ENCODE data around the gene MXD3. TPM values are rescaled to one million over a fixed set of nuclear protein-coding genes. Genes with fewer than 3 reads are reported as not detected.

Gene MXD3
- total and polyA plus RNA-seq, 2 of the 4 experiments (the other 2 are of a cell fraction), result 7.3 to 12.9 TPM

DNA sequence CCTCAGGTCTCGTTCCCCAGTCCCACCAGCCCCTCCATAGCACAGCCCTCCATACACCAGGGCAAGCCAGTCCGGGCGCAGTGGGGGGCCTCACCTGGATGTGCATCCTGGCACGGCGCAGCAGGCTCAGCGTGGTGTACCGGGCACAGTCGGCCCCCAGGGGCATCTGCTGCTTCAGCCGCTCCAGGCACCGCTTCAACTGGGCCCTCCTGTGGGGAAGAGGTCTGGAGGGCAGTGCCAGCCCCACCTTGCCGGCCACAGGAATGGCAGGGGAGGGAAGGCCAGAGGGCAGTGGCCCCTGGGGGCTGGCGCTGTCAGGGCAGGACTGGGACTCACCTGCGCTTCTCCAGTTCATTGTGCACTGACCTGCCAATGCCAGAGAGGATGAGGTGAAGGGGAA is 1.4 kb downstream of the MXD3 start:
- WGBS, 2 experiments (ENCODE audit: extremely low coverage in 2 of 2, insufficient read length in 1 of 2), result 92% methylated on average over 7 of the region's 13 CpGs; no CpG with 5 or more reads in 1 of the 2 experiments
- H3K56ac ChIP-seq (ENCODE audit: extremely low read depth, insufficient read depth, low read length), result no peak overlapping the region
- no peak overlapping the region for H2AK9ac ChIP-seq (replicated peaks; ENCODE audit: low read depth, low read length, poor library complexity)
- in situ Hi-C loops (cut with MboI; ENCODE audit: low sequenced_read_pairs), result loop anchor here (5.0 kb wide), 1 partner anchor 137 kb away; the partner anchor contains the start of gene PRR7
- H3K23ac ChIP-seq (ENCODE audit: low read depth, low read length), result no peak overlapping the region
- H3K4me1 ChIP-seq (ENCODE audit: control insufficient read depth, insufficient read depth, low read length), result peaks cover 7% of the 10 kb centered on the region; the same call in 1 of the 2 replicates
- H2AFZ ChIP-seq (replicated peaks; ENCODE audit: low read length, poor library complexity), result no peak overlapping the region
- H3K18ac ChIP-seq (ENCODE audit: low read depth, low read length), result no peak overlapping the region
- DNase-seq, result no peak
- no peak overlapping the region for H3K4me2 ChIP-seq (ENCODE audit: low read depth, low read length)
- H3K36me3 ChIP-seq (ENCODE audit: control insufficient read depth, insufficient read depth, low read length), result peaks cover 15% of the 10 kb centered on the region
- no peak overlapping the region for H3K27ac ChIP-seq (ENCODE audit: insufficient read depth, low read length)
- no peak for TF ChIP-seq SMC3 (IDR thresholded peaks at IDR 0.05; ENCODE audit: low read depth, low read length)
- TF ChIP-seq POLR2A (IDR thresholded peaks at IDR 0.05; ENCODE audit: low read depth, low read length), result no peak
- TF ChIP-seq RAD21 (IDR thresholded peaks at IDR 0.05; ENCODE audit: low read length), result no peak
- TF ChIP-seq, protein P1, sequence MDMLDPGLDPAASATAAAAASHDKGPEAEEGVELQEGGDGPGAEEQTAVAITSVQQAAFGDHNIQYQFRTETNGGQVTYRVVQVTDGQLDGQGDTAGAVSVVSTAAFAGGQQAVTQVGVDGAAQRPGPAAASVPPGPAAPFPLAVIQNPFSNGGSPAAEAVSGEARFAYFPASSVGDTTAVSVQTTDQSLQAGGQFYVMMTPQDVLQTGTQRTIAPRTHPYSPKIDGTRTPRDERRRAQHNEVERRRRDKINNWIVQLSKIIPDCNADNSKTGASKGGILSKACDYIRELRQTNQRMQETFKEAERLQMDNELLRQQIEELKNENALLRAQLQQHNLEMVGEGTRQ (IDR thresholded peaks at IDR 0.05; ENCODE audit: low read depth, low read length), result no peak
- TF ChIP-seq, protein P2, sequence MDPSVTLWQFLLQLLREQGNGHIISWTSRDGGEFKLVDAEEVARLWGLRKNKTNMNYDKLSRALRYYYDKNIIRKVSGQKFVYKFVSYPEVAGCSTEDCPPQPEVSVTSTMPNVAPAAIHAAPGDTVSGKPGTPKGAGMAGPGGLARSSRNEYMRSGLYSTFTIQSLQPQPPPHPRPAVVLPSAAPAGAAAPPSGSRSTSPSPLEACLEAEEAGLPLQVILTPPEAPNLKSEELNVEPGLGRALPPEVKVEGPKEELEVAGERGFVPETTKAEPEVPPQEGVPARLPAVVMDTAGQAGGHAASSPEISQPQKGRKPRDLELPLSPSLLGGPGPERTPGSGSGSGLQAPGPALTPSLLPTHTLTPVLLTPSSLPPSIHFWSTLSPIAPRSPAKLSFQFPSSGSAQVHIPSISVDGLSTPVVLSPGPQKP (IDR thresholded peaks at IDR 0.05; ENCODE audit: borderline replicate concordance, low read depth, low read length), result no peak
- TF ChIP-seq BHLHE40 (IDR thresholded peaks at IDR 0.05; ENCODE audit: low read depth, low read length), result no peak
- no peak for TF ChIP-seq NFE2L2 (IDR thresholded peaks at IDR 0.05; ENCODE audit: low read depth, low read length)
- no peak for TF ChIP-seq RCOR1 (IDR thresholded peaks at IDR 0.05; ENCODE audit: insufficient replicate concordance, low read length)
- TF ChIP-seq MXI1 (IDR thresholded peaks at IDR 0.05; ENCODE audit: borderline replicate concordance, low read depth, low read length), result no peak
- no peak for TF ChIP-seq FOS (IDR thresholded peaks at IDR 0.05; ENCODE audit: low read depth, low read length)
- TF ChIP-seq CEBPB (IDR thresholded peaks at IDR 0.05; ENCODE audit: low read depth, low read length), result no peak
- no peak for TF ChIP-seq MAZ (IDR thresholded peaks at IDR 0.05; ENCODE audit: borderline replicate concordance, low read depth, low read length)
- no peak for TF ChIP-seq MAFK (IDR thresholded peaks at IDR 0.05; ENCODE audit: low read depth, low read length)
- TF ChIP-seq, protein P3, sequence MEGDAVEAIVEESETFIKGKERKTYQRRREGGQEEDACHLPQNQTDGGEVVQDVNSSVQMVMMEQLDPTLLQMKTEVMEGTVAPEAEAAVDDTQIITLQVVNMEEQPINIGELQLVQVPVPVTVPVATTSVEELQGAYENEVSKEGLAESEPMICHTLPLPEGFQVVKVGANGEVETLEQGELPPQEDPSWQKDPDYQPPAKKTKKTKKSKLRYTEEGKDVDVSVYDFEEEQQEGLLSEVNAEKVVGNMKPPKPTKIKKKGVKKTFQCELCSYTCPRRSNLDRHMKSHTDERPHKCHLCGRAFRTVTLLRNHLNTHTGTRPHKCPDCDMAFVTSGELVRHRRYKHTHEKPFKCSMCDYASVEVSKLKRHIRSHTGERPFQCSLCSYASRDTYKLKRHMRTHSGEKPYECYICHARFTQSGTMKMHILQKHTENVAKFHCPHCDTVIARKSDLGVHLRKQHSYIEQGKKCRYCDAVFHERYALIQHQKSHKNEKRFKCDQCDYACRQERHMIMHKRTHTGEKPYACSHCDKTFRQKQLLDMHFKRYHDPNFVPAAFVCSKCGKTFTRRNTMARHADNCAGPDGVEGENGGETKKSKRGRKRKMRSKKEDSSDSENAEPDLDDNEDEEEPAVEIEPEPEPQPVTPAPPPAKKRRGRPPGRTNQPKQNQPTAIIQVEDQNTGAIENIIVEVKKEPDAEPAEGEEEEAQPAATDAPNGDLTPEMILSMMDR (conservative IDR thresholded peaks at IDR 0.05; ENCODE audit: low read depth, low read length), result no peak
- TF ChIP-seq RFX5 (IDR thresholded peaks at IDR 0.05; ENCODE audit: low read depth, low read length), result no peak
- no peak for TF ChIP-seq CHD1 (IDR thresholded peaks at IDR 0.05; ENCODE audit: low read depth, low read length)
- H2BK15ac ChIP-seq (ENCODE audit: low read depth, low read length), result no peak overlapping the region
- H3K27me3 ChIP-seq (ENCODE audit: control insufficient read depth, insufficient read depth, low read length), result no peaks in the 10 kb centered on the region
- H3K14ac ChIP-seq (replicated peaks; ENCODE audit: low read depth, low read length), result no peak overlapping the region
- no peak overlapping the region for H4K91ac ChIP-seq (ENCODE audit: insufficient read depth, low read depth, low read length)
- H3K4ac ChIP-seq (ENCODE audit: low read depth, low read length), result no peak overlapping the region
- peaks cover 38% of the 10 kb centered on the region for H4K20me1 ChIP-seq (ENCODE audit: insufficient read depth, low read length)
- no peak overlapping the region; the same call in 1 of the 2 replicates for H2AK5ac ChIP-seq (ENCODE audit: low read depth, low read length)
- ATAC-seq (ENCODE audit: low read depth), result no peak
- H3K79me1 ChIP-seq (ENCODE audit: low read depth in 1 of 2, low read length in 2 of 2), result peaks cover 9 to 62% of the 10 kb centered on the region in 2 experiments; a peak in 3 of 4 replicates
- dilution Hi-C loops (cut with HindIII; ENCODE audit: low sequenced_read_pairs, unreplicated experiment), result no loop called here
- CTCF ChIA-PET, result interaction anchor here (0.5 to 1.6 kb wide), 10 partner anchors 9 to 239 kb away, joined by 3 to 8 read pairs (median 4); no protein-coding TSS in a partner anchor
- no peak overlapping the region for H3K4me3 ChIP-seq (ENCODE audit: insufficient read depth, low read depth, low read length)
- no peak overlapping the region for H2BK20ac ChIP-seq (ENCODE audit: low read depth, low read length)
- H2BK120ac ChIP-seq (ENCODE audit: low read depth, low read length), result no peak overlapping the region
- intact Hi-C loops (cut with micrococcal nuclease), result loop anchor here (2.0 kb wide), 2 partner anchors 146 to 190 kb away; no protein-coding TSS in a partner anchor
- H3K9me1 ChIP-seq (ENCODE audit: insufficient read depth, low read length), result 0 out of 2 replicates have a peak, but pooled peaks cover 6% of the 10 kb centered on the region
- no peak overlapping the region; the same call in 1 of the 2 replicates for H3K9ac ChIP-seq (ENCODE audit: low read depth, low read length)
- H4K8ac ChIP-seq (ENCODE audit: low read depth in 2 of 2, low read length in 2 of 2), result no peak overlapping the region
- POLR2A ChIA-PET (ENCODE audit: unreplicated experiment), result no interaction called here
- H4K5ac ChIP-seq (ENCODE audit: low read depth, low read length), result no peak overlapping the region
- H3K9me3 ChIP-seq (ENCODE audit: control insufficient read depth, insufficient read depth, low read length), result no peaks in the 10 kb centered on the region
- H2BK5ac ChIP-seq (ENCODE audit: low read depth, low read length, poor library complexity, severe bottlenecking), result no peak overlapping the region
- BruUV-seq (replicated peaks), result no TSS peak
